Neuronal stem cell (in vitro differentiated cells): Measurements from ENCODE around the gene RALGAPB.
A peak's percentile ranks its signal among the peaks of the same experiment; 100 is the strongest.

Source experiments
- DNase-seq: peaks from one replicate; pipeline ENCODE4 v3.0.0-alpha.2; 2013; ENCODE audit warnings: low spot score
- H2AFZ ChIP-seq: one replicate; pipeline ENCODE4 v1.6.1; 2013; ENCODE audit warnings: mild to moderate bottlenecking, low read length, inconsistent platforms
- H2AK5ac ChIP-seq: 2 replicates; pipeline ENCODE4 v1.6.1; 2013; ENCODE audit warnings: low read depth, mild to moderate bottlenecking, inconsistent platforms, low read length, moderate library complexity, mixed read lengths
- H2BK120ac ChIP-seq: 2 replicates; pipeline ENCODE4 v1.6.1; 2013; ENCODE audit warnings: low read depth, mild to moderate bottlenecking, inconsistent platforms, low read length, moderate library complexity, mixed read lengths
- H2BK12ac ChIP-seq: one replicate; pipeline ENCODE4 v1.6.1; 2013; ENCODE audit warnings: low read length, inconsistent platforms
- H2BK15ac ChIP-seq: 2 replicates; pipeline ENCODE4 v1.6.1; 2013; ENCODE audit warnings: mild to moderate bottlenecking, low read length, inconsistent platforms, mixed read lengths
- H2BK5ac ChIP-seq: one replicate; pipeline ENCODE4 v1.6.1; 2013; ENCODE audit warnings: inconsistent platforms, mild to moderate bottlenecking, low read length, moderate library complexity
- H3K14ac ChIP-seq: one replicate; pipeline ENCODE4 v1.6.1; 2013; ENCODE audit warnings: low read length, inconsistent platforms
- H3K18ac ChIP-seq: 2 replicates; pipeline ENCODE4 v1.6.1; 2013; ENCODE audit warnings: low read length, inconsistent platforms
- H3K23ac ChIP-seq: 2 replicates; pipeline ENCODE4 v1.6.1; 2013; ENCODE audit warnings: low read depth, mild to moderate bottlenecking, mixed read lengths, low read length, inconsistent platforms; ENCODE audit not compliant: poor library complexity
- H3K27ac ChIP-seq: replicated peaks from 3 replicates; pipeline ENCODE4 v1.5.1; 2013; ENCODE audit warnings: low read length, inconsistent platforms
- H3K27me3 ChIP-seq, 3 experiments: 2 replicates each; pipeline ENCODE4 v1.6.1; 2013; ENCODE audit warnings: low read length in 3 of 3, mild to moderate bottlenecking in 2 of 3, inconsistent platforms in 1 of 3, low read depth in 1 of 3, mixed read lengths in 1 of 3, moderate library complexity in 1 of 3; ENCODE audit not compliant: control insufficient read depth in 3 of 3, insufficient read depth in 3 of 3
- H3K36me3 ChIP-seq, 2 donors: replicated peaks in 1 of 2; 2 replicates each; pipeline ENCODE4 v1.6.1; 2013; ENCODE audit warnings: low read length in 2 of 2; ENCODE audit not compliant: control insufficient read depth in 2 of 2, insufficient read depth in 2 of 2
- H3K4ac ChIP-seq: 2 replicates; pipeline ENCODE4 v1.6.1; 2013; ENCODE audit warnings: inconsistent platforms, mild to moderate bottlenecking, low read length, moderate library complexity
- H3K4me1 ChIP-seq, 2 donors: 1 replicate in 1 of 2; 2 replicates in 1 of 2; pipeline ENCODE4 v1.6.1; 2013; ENCODE audit warnings: low read length in 2 of 2, low read depth in 1 of 2; ENCODE audit not compliant: control insufficient read depth in 2 of 2, insufficient read depth in 1 of 2
- H3K4me2 ChIP-seq: one replicate; pipeline ENCODE4 v1.6.1; 2013; ENCODE audit warnings: mild to moderate bottlenecking, low read length, inconsistent platforms; ENCODE audit not compliant: insufficient read depth, poor library complexity, severe bottlenecking
- H3K4me3 ChIP-seq, 2 donors: 2 replicates each; pipeline ENCODE4 v1.5.1; 2013; ENCODE audit warnings: low read length in 2 of 2, mild to moderate bottlenecking in 2 of 2, inconsistent platforms in 1 of 2, moderate library complexity in 1 of 2
- H3K79me1 ChIP-seq: one replicate; pipeline ENCODE4 v1.6.1; 2013; ENCODE audit warnings: low read depth, mild to moderate bottlenecking, inconsistent platforms, low read length, moderate library complexity
- H3K9ac ChIP-seq: one replicate; pipeline ENCODE4 v1.6.1; 2013; ENCODE audit warnings: mild to moderate bottlenecking, low read depth, low read length, inconsistent platforms; ENCODE audit not compliant: poor library complexity
- H3K9me3 ChIP-seq, 2 donors: replicated peaks in 1 of 2; 2 replicates each; pipeline versions ENCODE3 to v1.6.1; 2013; ENCODE audit warnings: low read length in 2 of 2, mild to moderate bottlenecking in 2 of 2, inconsistent platforms in 1 of 2, low read depth in 1 of 2, mixed read lengths in 1 of 2, moderate library complexity in 1 of 2; ENCODE audit not compliant: control insufficient read depth in 2 of 2, insufficient read depth in 1 of 2
- H4K8ac ChIP-seq: one replicate; pipeline ENCODE4 v1.6.1; 2013; ENCODE audit warnings: low read depth, mild to moderate bottlenecking, inconsistent platforms, low read length, moderate library complexity
- H4K91ac ChIP-seq: one replicate; pipeline ENCODE4 v1.6.1; 2013; ENCODE audit warnings: low read length, low read depth, mild to moderate bottlenecking, inconsistent platforms; ENCODE audit not compliant: poor library complexity
- WGBS, 2 donors: extraction: QIAGEN DNeasy Blood & Tissue Kit; methylation state at CpG; one replicate each; pipeline ENCODE4 v1.1.7; 2013; ENCODE audit warnings: missing lambda C conversion rate in 2 of 2, mixed read lengths in 1 of 2; ENCODE audit not compliant: insufficient read length in 2 of 2, insufficient replicate concordance in 1 of 2; ENCODE audit errors: extremely low coverage in 2 of 2; 5-methylcytosine and 5-hydroxymethylcytosine counted together

RALGAPB gene

DNA sequence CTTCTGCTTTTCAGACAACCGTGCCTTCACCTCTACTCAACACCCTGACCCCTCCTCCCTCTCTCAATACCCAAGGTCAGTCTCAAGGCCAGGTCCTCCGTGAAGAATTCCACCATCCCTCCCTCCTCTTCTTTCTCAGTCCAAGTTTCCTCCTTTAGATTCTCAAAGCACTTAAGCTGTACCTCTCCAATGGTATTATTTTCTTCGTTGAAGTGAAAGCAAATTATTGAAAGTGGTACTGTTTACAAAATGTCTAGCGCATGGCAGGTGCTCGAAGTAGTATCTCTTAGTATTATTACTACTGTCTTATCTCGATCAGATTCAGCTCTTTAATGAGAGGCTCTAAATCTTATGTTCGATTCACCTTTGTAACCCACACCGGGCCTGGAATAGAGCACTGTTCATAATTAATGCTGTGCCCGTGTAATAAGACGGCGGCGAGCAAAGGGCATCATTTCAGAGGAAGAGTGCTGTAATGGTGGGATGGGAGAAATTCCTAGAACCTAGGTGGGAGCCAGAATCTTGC lies 593 bp upstream of the RALGAPB start:
- Histone ChIP-seq H2BK15ac (no peak overlapping the region), H3K9ac (peak overlapping the region; percentile 25), H3K4me1 (peaks cover 5 to 14% of the 10 kb centered on the region in 2 donors), H3K36me3 (peaks cover 0 to 7% of the 10 kb centered on the region in 2 donors), H4K8ac (no peak overlapping the region), H2BK12ac (no peak overlapping the region), H3K27me3 (peaks cover 0 to 9% (median 0%) of the 10 kb centered on the region in 3 experiments), H3K4ac (no peak overlapping the region), H3K4me2 (peak overlapping the region; percentile 67), H3K9me3 (no peaks in the 10 kb centered on the region), H2BK120ac (no peak overlapping the region), H4K91ac (no peak overlapping the region), H2AFZ (peak overlapping the region; percentile 86), H2BK5ac (no peak overlapping the region), H3K14ac (no peak overlapping the region), H3K23ac (peak overlapping the region; percentile 35), H3K79me1 (peaks cover 2% of the 10 kb centered on the region), H2AK5ac (no peak overlapping the region), H3K4me3 (peak overlapping the region; percentile 55 to 73), H3K27ac (no peak overlapping the region), H3K18ac (no peak overlapping the region)
- no peak for DNase-seq
- WGBS, 2 donors = no CpG with 5 or more reads among the region's 12 CpGs

DNA sequence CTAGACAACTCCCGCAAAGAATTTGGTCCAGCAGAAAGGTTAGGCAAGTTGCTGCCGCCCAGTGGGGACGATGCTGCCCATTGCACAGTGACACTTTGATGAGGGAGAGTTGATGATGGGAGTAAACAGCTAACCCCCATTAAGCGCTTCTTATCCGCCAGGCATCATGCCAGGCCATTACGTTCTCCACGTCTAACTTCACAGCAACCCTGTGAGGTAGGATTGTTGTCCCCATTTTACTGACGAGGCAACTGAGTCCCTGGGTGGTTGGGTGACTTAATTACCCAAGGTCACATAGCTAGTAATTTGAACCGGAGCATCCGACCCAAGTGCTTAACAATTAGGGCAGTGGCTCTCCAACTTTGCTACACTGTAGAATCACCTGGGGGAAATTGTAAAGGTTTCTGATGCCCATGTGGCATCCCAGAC lies 738 bp downstream of the RALGAPB start:
- DNase-seq = no peak
- H3K14ac ChIP-seq = no peak overlapping the region
- H3K79me1 ChIP-seq = peaks cover 2% of the 10 kb centered on the region
- no peak overlapping the region for H4K8ac ChIP-seq
- H3K27me3 ChIP-seq = peaks cover 0 to 9% (median 0%) of the 10 kb centered on the region in 3 experiments
- peak overlapping the region; percentile 55 to 92 for H3K4me3 ChIP-seq
- H2AFZ ChIP-seq = peak overlapping the region; percentile 83
- no peak overlapping the region for H2AK5ac ChIP-seq
- peaks cover 0 to 11% of the 10 kb centered on the region in 2 donors for H3K36me3 ChIP-seq
- peaks cover 5 to 14% of the 10 kb centered on the region in 2 donors for H3K4me1 ChIP-seq
- H3K23ac ChIP-seq = peak overlapping the region; percentile 95
- no peak overlapping the region for H2BK5ac ChIP-seq
- no CpG with 5 or more reads among the region's 10 CpGs for WGBS, 2 donors
- H3K9me3 ChIP-seq = no peaks in the 10 kb centered on the region
- no peak overlapping the region for H3K18ac ChIP-seq
- H2BK12ac ChIP-seq = no peak overlapping the region
- peak overlapping the region; percentile 71 for H3K4me2 ChIP-seq
- no peak overlapping the region for H3K4ac ChIP-seq
- H2BK120ac ChIP-seq = no peak overlapping the region
- no peak overlapping the region for H4K91ac ChIP-seq
- H3K9ac ChIP-seq = peak overlapping the region; percentile 26
- H3K27ac ChIP-seq = no peak overlapping the region
- no peak overlapping the region for H2BK15ac ChIP-seq

DNA sequence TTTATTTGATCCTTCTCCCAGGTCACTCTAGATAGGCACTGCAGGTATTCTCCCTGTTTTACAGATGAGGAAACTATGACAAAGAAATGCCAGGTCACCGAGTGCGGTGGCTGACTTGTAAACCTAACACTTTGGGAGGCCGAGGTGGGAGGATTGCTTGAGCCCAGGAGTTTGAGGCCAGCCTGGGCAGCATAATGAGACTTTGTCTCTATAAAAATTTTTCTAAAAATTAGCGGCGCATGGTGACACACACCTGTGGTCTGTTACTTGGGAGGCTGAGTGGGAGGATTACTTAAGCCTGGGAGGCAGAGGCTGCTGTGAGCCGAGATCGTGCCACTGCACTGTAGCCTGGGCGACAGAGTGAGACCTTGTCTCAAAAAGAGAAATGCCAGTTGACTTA lies 5.1 kb downstream of the RALGAPB start:
- WGBS, 2 donors = no CpG with 5 or more reads among the region's 8 CpGs
- no peak overlapping the region for H2BK120ac ChIP-seq

DNA sequence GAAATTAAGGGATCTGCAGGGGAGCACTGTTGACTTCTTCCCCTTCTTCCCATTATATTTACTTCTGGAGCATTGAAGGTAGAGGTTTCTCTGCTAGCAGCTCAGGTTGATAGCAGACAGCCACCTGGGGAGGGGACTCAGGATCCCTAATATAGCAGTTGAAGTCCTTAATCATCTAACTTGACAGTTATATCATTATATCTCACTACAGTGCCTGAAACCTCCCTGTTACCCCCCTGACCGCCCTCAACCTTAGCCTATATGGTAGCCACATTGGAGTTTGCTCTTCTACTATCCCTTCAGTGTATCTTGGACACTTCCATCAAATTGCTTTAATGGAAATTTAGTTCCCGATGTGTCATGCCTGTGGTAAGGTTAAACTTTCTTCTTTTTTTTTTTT lies 7.0 kb downstream of the RALGAPB start:
- Histone ChIP-seq H2AFZ (no peak overlapping the region), H3K4me1 (no peaks in the 10 kb centered on the region), H3K79me1 (peaks cover 3% of the 10 kb centered on the region), H2AK5ac (no peak overlapping the region), H3K18ac (no peak overlapping the region), H3K23ac (no peak overlapping the region), H2BK15ac (no peak overlapping the region), H2BK120ac (no peak overlapping the region), H4K8ac (no peak overlapping the region), H4K91ac (no peak overlapping the region), H3K27me3 (no peaks in the 10 kb centered on the region), H2BK5ac (no peak overlapping the region), H3K4ac (no peak overlapping the region), H3K4me2 (no peak overlapping the region), H3K36me3 (peaks cover 3 to 21% of the 10 kb centered on the region in 2 donors), H3K27ac (no peak overlapping the region), H3K9ac (no peak overlapping the region), H3K9me3 (no peaks in the 10 kb centered on the region), H3K4me3 (no peak overlapping the region), H3K14ac (no peak overlapping the region), H2BK12ac (no peak overlapping the region)
- no peak for DNase-seq
- no CpG with 5 or more reads among the region's 2 CpGs for WGBS, 2 donors

More for the DNA sequence above, 5.1 kb downstream of the RALGAPB start:
- no peak overlapping the region for H3K18ac ChIP-seq
- H3K14ac ChIP-seq = no peak overlapping the region
- H3K27ac ChIP-seq = no peak overlapping the region
- H3K4me2 ChIP-seq = no peak overlapping the region
- H3K23ac ChIP-seq = no peak overlapping the region
- H2BK5ac ChIP-seq = no peak overlapping the region
- no peak overlapping the region for H2AK5ac ChIP-seq
- no peak overlapping the region for H2BK15ac ChIP-seq
- H4K91ac ChIP-seq = no peak overlapping the region
- no peak overlapping the region for H2BK12ac ChIP-seq
- no peak overlapping the region for H3K4ac ChIP-seq
- no peak overlapping the region for H3K9ac ChIP-seq
- H3K9me3 ChIP-seq = no peaks in the 10 kb centered on the region
- H3K79me1 ChIP-seq = peaks cover 2% of the 10 kb centered on the region
- no peak overlapping the region for H3K4me3 ChIP-seq
- H4K8ac ChIP-seq = no peak overlapping the region
- no peaks in the 10 kb centered on the region for H3K27me3 ChIP-seq
- peaks cover 5 to 7% of the 10 kb centered on the region in 2 donors for H3K4me1 ChIP-seq
- no peak overlapping the region for H2AFZ ChIP-seq
- no peak for DNase-seq
- H3K36me3 ChIP-seq = peaks cover 0 to 14% of the 10 kb centered on the region in 2 donors
